ENCODE data around the gene FOXF1. TPM values are rescaled to one million over a fixed set of nuclear protein-coding genes. Genes with fewer than 3 reads are reported as not detected.

The FOXF1 gene
- total and polyA plus RNA-seq, 12 donors = 0.07 to 0.64 (median 0.27) TPM; not detected in 3

GRCh38 chr16:86512301-86512859 is 2.1 kb downstream of the FOXF1 start:
- WGBS, 4 donors = 25 to 37% (median 29%) methylated on average over 14 to 24 of the region's 24 CpGs
- Histone ChIP-seq H3K27me3 (peaks cover 97% of the 10 kb centered on the region), H3K27ac (no peak overlapping the region), H3K4me3 (no peak overlapping the region), H3K36me3 (replicated peaks in 1 of 2) (no peaks in the 10 kb centered on the region), H3K9me3 (replicated peaks in 1 of 3) (no peaks in the 10 kb centered on the region), H3K4me1 (replicated peaks in 1 of 2) (peaks cover 12 to 32% of the 10 kb centered on the region in 2 donors)
- intact Hi-C loops (cut with DNase I) = loop anchor here (10.0 kb wide), 2 partner anchors 168 to 688 kb away; no protein-coding TSS in a partner anchor
- DNase-seq = no peak
- TF ChIP-seq CTCF (IDR thresholded peaks at IDR 0.05) (no peak), POLR2A (IDR thresholded peaks at IDR 0.05) (no peak)

- WGBS, 4 donors = 12 to 33% (median 23%) methylated on average over 12 to 29 of the region's 29 CpGs
- H3K27ac ChIP-seq = no peak overlapping the region
- no peaks in the 10 kb centered on the region for H3K36me3 ChIP-seq (replicated peaks in 1 of 2)
- no peak for TF ChIP-seq CTCF (IDR thresholded peaks at IDR 0.05)
- TF ChIP-seq POLR2A (IDR thresholded peaks at IDR 0.05) = no peak
- intact Hi-C loops (cut with DNase I) = loop anchor here (10.0 kb wide), 2 partner anchors 168 to 688 kb away; no protein-coding TSS in a partner anchor
- no peak overlapping the region for H3K4me3 ChIP-seq
- H3K27me3 ChIP-seq = peaks cover 97% of the 10 kb centered on the region
- DNase-seq = no peak
- H3K9me3 ChIP-seq (replicated peaks in 1 of 3) = no peaks in the 10 kb centered on the region
- H3K4me1 ChIP-seq (replicated peaks in 1 of 2) = peaks cover 12 to 32% of the 10 kb centered on the region in 2 donors
Observed at GRCh38 chr16:86512860-86513470, 2.6 kb downstream of the FOXF1 start.

GRCh38 chr16:86513471-86514277 is 3.3 kb downstream of the FOXF1 start:
- no peak overlapping the region for H3K4me3 ChIP-seq
- WGBS, 4 donors = 27 to 35% (median 27%) methylated on average over 35 of the region's 35 CpGs
- peaks cover 95% of the 10 kb centered on the region for H3K27me3 ChIP-seq
- no peak for DNase-seq
- H3K36me3 ChIP-seq (replicated peaks in 1 of 2) = no peaks in the 10 kb centered on the region
- H3K4me1 ChIP-seq (replicated peaks in 1 of 2) = peaks cover 8 to 26% of the 10 kb centered on the region in 2 donors
- TF ChIP-seq POLR2A (IDR thresholded peaks at IDR 0.05) = no peak
- no peak for TF ChIP-seq CTCF (IDR thresholded peaks at IDR 0.05)
- no peaks in the 10 kb centered on the region for H3K9me3 ChIP-seq (replicated peaks in 1 of 3)
- intact Hi-C loops (cut with DNase I) = loop anchor here (10.0 kb wide), 2 partner anchors 169 to 689 kb away; no protein-coding TSS in a partner anchor
- no peak overlapping the region for H3K27ac ChIP-seq
